ENCODE results near the gene MC2R. TPM values are rescaled to one million over a fixed set of nuclear protein-coding genes. Genes with fewer than 3 reads are reported as not detected.

The MC2R gene
- total RNA-seq, 1 experiment from 2014 or later: not detected

- intact Hi-C loops (cut with micrococcal nuclease): loop anchor here (10.0 kb wide), 1 partner anchor 129 kb away; no protein-coding TSS in a partner anchor
- TF ChIP-seq CBX3 (IDR thresholded peaks at IDR 0.05; ENCODE audit: low read depth) (no peak), POLR2AphosphoS5 (IDR thresholded peaks at IDR 0.05; ENCODE audit: low read depth, low read length) (no peak), MAX (IDR thresholded peaks at IDR 0.05) (no peak), FOSL1 (IDR thresholded peaks at IDR 0.05; ENCODE audit: low read depth) (no peak), ZNF274 (IDR thresholded peaks at IDR 0.05; ENCODE audit: low read depth, low read length) (no peak), RAD21 (IDR thresholded peaks at IDR 0.05; ENCODE audit: low read depth) (no peak), SP1 (IDR thresholded peaks at IDR 0.05; ENCODE audit: low read depth) (no peak), EZH2phosphoT487 (IDR thresholded peaks at IDR 0.05; ENCODE audit: borderline replicate concordance) (no peak), ZBTB33 (IDR thresholded peaks at IDR 0.05; ENCODE audit: extremely low read depth, insufficient replicate concordance, low read length) (no peak), ELF1 (IDR thresholded peaks at IDR 0.05; ENCODE audit: borderline replicate concordance, low read depth) (no peak), ATF3 (IDR thresholded peaks at IDR 0.05) (no peak), TCF7L2 (IDR thresholded peaks at IDR 0.05; ENCODE audit: borderline replicate concordance, extremely low read depth, insufficient read depth, insufficient read length) (no peak), SRF (IDR thresholded peaks at IDR 0.05; ENCODE audit: low read depth) (no peak), ZFX (IDR thresholded peaks at IDR 0.05) (no peak)
Measured at GRCh38 chr18:13895505-13896033, 19.8 kb downstream of the MC2R start.

More at GRCh38 chr18:13895505-13896033, 19.8 kb downstream of the MC2R start:
- Histone ChIP-seq H4K20me1 (ENCODE audit: insufficient read depth) (no peaks in the 10 kb centered on the region), H3K4me1 (ENCODE audit: control insufficient read depth in 1 of 2, insufficient read depth in 2 of 2, low read length in 2 of 2) (no peaks in the 10 kb centered on the region), H3K9me3 (ENCODE audit: control insufficient read depth in 1 of 2, insufficient read depth in 1 of 2, low read depth in 1 of 2, low read length in 2 of 2) (no peaks in the 10 kb centered on the region), H3K4me2 (ENCODE audit: low read length) (no peak overlapping the region), H3K4me3 (replicated peaks in 1 of 2; ENCODE audit: low read depth in 1 of 2, low read length in 2 of 2) (no peak overlapping the region), H3K36me3 (ENCODE audit: control insufficient read depth in 1 of 2, insufficient read depth in 2 of 2, low read length in 2 of 2) (no peaks in the 10 kb centered on the region), H3K9ac (ENCODE audit: low read length) (no peak overlapping the region), H2AFZ (ENCODE audit: low read depth, low read length, poor library complexity, severe bottlenecking) (no peak overlapping the region), H3K27ac (ENCODE audit: low read depth, low read length) (no peak overlapping the region), H3K27me3 (ENCODE audit: insufficient read depth, low read length) (no peaks in the 10 kb centered on the region; the same call in 1 of the 2 replicates), H3K79me2 (ENCODE audit: insufficient read depth, low read length) (no peaks in the 10 kb centered on the region), H3K9me2 (ENCODE audit: insufficient read depth) (no peaks in the 10 kb centered on the region)
- ChIA-PET RAD21 (ENCODE audit: low non-redundant PET in 1 of 2, low total read pairs in 2 of 2, uncharacterized antibody in 2 of 2, unreplicated experiment in 2 of 2) (no interaction called here), CTCF (no interaction called here), POLR2A (no interaction called here)
- DNase-seq (ENCODE audit: low read depth, low spot score): no peak
- no peak for ATAC-seq
- no TSS peak for BruUV-seq (replicated peaks)
